DND-41 (cell line): Measurements from ENCODE around the gene IPP.

Source experiments
- CTCF ChIP-seq: IDR thresholded peaks from 2 replicates; pipeline ENCODE4 v1.5.1; 2012; ENCODE audit warnings: borderline replicate concordance, low read length, moderate library complexity, mild to moderate bottlenecking; ENCODE audit not compliant: poor library complexity, severe bottlenecking; ENCODE audit errors: extremely low read depth
- EZH2 ChIP-seq: IDR thresholded peaks from 3 replicates; pipeline ENCODE4 v1.6.1; 2012; ENCODE audit warnings: borderline replicate concordance, low read depth, mild to moderate bottlenecking, moderate library complexity, low read length, inconsistent platforms; ENCODE audit not compliant: severe bottlenecking

- TF ChIP-seq CTCF = no peak
- no peak for TF ChIP-seq EZH2
These were observed 35.1 kb upstream of the IPP start for GRCh38 chr1:45785583-45785982.
